T47D (cell line): ENCODE measurements around the gene CBX4.

Experiments
- DNase-seq, 2 experiments: peaks; one replicate each; pipeline versions ENCODE4 v3.0.0 to v3.0.0-alpha.2; 2011 to 2012; ENCODE audit warnings: low read depth in 1 of 2, low spot score in 1 of 2
- JUND ChIP-seq: IDR thresholded peaks from 2 replicates; pipeline ENCODE4 v1.6.1; 2012; ENCODE audit warnings: low read depth
- in situ Hi-C: cut with HindIII; loops from 2 replicates; pipeline ENCODE4 v1.10.0; 2016; ENCODE audit warnings: low sequenced_read_pairs, low pct_unique_long_range_greater_than_20kb

Gene CBX4

GRCh38 chr17:79843474-79843815 is 4.2 kb upstream of the CBX4 start:
- no peak for TF ChIP-seq JUND
- no peak for DNase-seq
- in situ Hi-C loops = no loop called here

GRCh38 chr17:79842656-79843473 is 3.6 kb upstream of the CBX4 start:
- TF ChIP-seq JUND = no peak
- in situ Hi-C loops = no loop called here
- no peak for DNase-seq

GRCh38 chr17:79842136-79842655 is 3.0 kb upstream of the CBX4 start:
- no peak for DNase-seq
- no peak for TF ChIP-seq JUND
- in situ Hi-C loops = no loop called here

GRCh38 chr17:79841369-79842135 is 2.3 kb upstream of the CBX4 start:
- DNase-seq = no peak
- in situ Hi-C loops = no loop called here
- no peak for TF ChIP-seq JUND

GRCh38 chr17:79840989-79841286 is 1.7 kb upstream of the CBX4 start:
- in situ Hi-C loops = no loop called here
- peak in 1 of 2 experiments; percentile 65 for DNase-seq
- no peak for TF ChIP-seq JUND

GRCh38 chr17:79840269-79840988 is 1.2 kb upstream of the CBX4 start:
- peak in 1 of 2 experiments; percentile 76 for DNase-seq
- TF ChIP-seq JUND = no peak
- in situ Hi-C loops = no loop called here

- DNase-seq = peak in 1 of 2 experiments; percentile 72
- TF ChIP-seq JUND = no peak
- in situ Hi-C loops = no loop called here
These were observed 542 bp downstream of the CBX4 start for GRCh38 chr17:79838522-79839274.

GRCh38 chr17:79837888-79838521 is 1.2 kb downstream of the CBX4 start:
- in situ Hi-C loops = no loop called here
- no peak for TF ChIP-seq JUND
- DNase-seq = peak in 1 of 2 experiments; percentile 43

- in situ Hi-C loops = no loop called here
- TF ChIP-seq JUND = no peak
- DNase-seq = peak; percentile 81 to 97
These were observed 2.0 kb downstream of the CBX4 start for GRCh38 chr17:79836972-79837887.

- in situ Hi-C loops = no loop called here
- TF ChIP-seq JUND = no peak
- DNase-seq = no peak
These were observed 2.7 kb downstream of the CBX4 start for GRCh38 chr17:79836510-79836971.
